UCSD-AML1 (cell line): ENCODE results near the gene VRK2.
"Not testable (repeated sequence)": the region's sequence is repeated elsewhere in the genome, so short reads cannot be mapped to it uniquely, and the experiment has no call there.

Experiments used
- DNase-seq: peaks from one replicate; lab custom pipeline; 2025; ENCODE audit not compliant: unreplicated experiment; lab: John Stamatoyannopoulos, UW

Gene VRK2

DNA sequence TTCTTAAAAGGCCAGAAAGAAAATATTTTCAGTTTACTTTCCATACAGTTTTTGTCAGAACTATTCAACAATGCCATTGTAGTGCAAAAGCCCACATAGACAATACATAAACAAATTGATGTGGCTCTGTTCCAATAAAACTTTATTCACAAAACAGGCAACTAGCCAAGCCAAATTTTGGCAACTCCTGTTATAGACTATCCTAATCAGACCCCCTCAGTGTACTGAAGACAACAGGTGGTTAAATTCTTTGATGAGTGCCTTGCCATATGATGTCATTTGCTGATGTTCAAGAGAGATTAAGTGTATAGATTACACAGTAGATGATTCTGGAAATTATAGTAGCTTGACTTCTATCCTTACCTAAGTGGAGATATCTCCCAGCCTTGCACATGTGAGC lies 111.1 kb downstream of the VRK2 start:
- DNase-seq: no peak

GRCh38 chr2:58158481-58158880 lies 111.9 kb downstream of the VRK2 start:
- no peak for DNase-seq

- DNase-seq: no peak
Measured at GRCh38 chr2:58163913-58164312, 117.3 kb downstream of the VRK2 start.

DNA sequence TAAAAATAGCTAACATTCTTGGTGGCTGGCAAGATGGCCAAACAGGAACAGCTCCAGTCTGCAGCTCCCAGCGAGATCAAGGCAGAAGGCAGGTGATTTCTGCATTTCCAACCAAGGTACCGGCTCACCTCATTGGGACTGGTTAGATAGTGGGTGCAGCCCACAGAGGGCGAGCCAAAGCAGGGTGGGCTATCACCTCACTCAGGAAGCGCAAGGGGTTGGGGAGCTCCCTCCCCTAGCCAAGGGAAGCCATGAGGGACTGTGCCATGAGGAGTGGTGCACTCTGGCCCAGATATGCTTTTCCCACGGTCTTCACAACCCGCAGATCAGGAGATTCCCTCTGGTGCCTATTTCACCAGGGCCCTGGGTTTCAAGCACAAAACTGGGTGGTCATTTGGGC lies 121.5 kb downstream of the VRK2 start:
- not testable (repeated sequence) for DNase-seq

GRCh38 chr2:58169845-58170244 lies 123.2 kb downstream of the VRK2 start:
- not testable (repeated sequence) for DNase-seq

DNA sequence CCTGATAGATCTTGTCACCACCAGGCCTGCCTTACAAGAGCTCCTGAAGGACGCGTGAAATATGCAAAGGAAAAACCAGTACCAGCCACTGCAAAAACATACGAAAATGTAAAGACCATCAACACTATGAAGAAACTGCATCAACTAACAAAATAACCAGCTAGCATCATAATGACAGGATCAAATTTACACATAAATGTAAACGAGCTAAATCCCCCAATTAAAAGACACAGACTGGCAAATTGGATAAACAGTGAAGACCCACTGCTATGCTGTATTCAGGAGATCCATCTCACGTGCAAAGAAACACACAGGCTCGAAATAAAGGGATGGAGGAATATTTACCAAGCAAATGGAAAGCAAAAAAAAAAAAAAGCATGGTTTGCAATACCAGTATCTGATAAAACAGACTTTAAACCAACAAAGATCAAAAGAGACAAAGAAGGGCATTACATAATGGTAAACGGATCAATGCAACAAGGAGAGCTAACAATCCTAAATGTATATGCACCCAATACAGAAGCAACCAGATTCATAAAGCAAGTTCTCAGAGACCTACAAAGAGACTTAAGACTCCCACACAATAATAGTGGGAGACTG lies 123.8 kb downstream of the VRK2 start:
- not testable (repeated sequence) for DNase-seq

- DNase-seq: not testable (repeated sequence)
Measured at GRCh38 chr2:58171831-58172230, 125.2 kb downstream of the VRK2 start.

DNA sequence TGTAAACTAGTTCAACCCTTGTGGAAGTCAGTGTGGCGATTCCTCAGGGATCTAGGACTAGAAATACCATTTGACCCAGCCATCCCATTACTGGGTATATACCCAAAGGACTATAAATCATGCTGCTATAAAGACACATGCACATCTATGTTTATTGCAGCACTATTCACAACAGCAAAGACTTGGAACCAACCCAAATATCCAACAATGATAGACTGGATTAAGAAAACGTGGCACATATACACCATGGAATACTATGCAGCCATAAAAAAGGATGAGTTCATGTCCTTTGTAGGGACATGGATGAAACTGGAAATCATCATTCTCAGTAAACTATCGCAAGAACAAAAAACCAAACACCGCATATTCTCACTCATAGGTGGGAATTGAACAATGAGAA lies 130.6 kb downstream of the VRK2 start:
- not testable (repeated sequence) for DNase-seq

- not testable (repeated sequence) for DNase-seq
Measured at GRCh38 chr2:58180175-58180574, 133.6 kb downstream of the VRK2 start.

- DNase-seq: no peak
Measured at GRCh38 chr2:58180635-58181034, 134.0 kb downstream of the VRK2 start.

GRCh38 chr2:58182527-58182926 lies 135.9 kb downstream of the VRK2 start:
- DNase-seq: no peak

GRCh38 chr2:58186501-58186900 lies 139.9 kb downstream of the VRK2 start:
- DNase-seq: no peak

DNA sequence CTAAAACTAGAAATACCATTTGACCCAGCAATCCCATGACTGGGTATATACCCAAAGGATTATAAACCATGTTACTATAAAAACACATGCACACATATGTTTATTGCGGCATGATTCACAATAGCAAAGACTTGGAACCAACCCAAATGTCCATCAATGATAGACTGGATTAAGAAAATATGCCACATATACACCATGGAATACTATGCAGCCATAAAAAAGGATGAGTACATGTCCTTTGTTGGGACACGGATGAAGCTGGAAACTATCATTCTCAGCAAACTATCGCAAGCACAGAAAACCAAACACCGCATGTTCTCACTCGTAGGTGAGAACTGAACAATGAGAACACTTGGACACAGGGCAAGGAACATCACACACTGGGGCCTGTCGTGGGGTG lies 140.4 kb downstream of the VRK2 start:
- DNase-seq: not testable (repeated sequence)

- no peak for DNase-seq
Measured at GRCh38 chr2:58194458-58194857, 147.9 kb downstream of the VRK2 start.

- DNase-seq: no peak
Measured at GRCh38 chr2:58195662-58196061, 149.1 kb downstream of the VRK2 start.

DNA sequence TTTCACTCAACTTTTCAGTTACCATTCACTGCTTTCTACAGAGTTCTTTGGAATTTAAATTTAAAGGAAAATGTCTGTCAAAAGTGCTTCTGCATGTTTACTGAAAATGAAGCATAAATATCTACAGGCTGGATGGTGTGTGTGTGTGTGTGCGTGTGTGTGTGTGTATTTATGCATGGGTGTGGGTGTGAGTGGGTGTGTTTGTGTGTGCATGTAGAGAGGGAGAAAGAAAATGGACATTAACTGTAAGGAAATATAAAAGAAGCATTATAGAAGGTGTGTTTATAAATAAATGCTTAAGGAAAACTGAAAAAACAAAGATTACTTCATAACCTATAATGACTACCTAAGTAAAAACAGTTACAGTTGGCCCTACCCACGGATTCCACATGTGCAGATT lies 151.3 kb downstream of the VRK2 start:
- no peak for DNase-seq

DNA sequence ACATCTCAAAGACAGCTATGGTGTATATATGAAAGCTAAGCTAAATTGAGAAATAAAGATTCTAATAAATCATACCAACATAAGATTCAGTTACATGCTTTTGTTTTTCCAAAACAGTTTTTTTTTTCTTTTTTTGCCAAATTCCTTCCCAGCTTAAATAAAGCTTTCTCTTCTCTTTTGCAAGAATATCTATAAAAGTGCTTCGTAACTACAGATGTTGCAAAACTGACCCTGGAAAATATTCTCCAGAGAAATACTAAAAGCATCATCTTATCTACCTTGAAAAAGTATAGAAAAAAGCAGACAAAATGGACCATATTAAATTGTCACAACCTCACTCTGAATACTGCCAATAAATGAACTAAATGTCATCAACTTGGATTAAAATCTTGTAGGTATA lies 155.8 kb downstream of the VRK2 start:
- DNase-seq: no peak

DNA sequence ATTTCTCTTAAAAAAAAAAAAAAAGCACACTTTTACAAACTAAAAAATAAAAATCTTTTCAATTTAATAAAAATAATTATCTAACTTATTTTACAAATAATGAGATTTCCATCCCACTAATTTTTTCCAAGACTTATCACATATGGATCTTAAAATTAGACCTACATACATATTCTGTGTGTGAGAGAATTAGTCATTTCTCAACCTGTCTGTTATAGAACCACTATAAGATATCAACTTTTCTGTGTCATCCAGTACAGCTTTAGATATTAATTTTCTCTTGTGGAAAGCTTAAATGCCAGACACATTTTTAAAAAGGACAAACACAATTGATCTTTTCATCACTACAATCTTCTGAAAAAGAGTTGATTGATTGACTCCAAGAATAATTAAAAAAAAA lies 156.4 kb downstream of the VRK2 start:
- DNase-seq: no peak

DNA sequence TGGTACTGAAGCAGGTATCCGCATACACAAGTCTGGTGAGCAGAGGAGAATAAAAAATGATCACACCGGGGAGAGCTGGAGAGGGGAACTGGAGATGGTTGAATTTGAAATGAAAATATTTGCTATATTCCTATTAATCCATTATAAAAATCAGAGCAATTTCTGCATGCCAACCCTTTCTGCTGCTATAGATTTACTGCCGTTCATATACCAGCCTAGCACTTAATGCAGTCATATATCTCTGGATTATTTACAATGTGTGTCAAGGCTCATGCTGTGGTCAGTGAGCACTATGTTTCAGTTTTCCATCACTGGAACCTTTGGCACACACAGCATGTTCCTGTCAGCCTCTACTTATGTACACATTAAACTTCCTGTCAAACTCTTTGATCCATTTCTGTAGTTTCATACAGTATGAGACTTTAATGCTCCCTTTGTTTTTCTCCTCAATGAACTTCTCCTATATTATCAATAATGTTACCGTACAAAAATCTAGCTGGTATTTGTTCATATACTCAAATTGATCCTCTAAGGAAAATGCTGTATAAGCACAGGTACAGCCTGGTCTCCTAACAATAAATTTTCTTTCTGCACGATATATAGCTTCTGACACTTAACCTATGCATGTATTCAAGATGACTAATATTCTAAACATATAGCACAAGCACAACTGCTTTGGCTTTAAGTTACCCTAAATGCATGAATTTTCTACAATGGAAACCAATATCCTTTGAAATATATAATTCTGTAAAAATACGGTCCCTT lies 157.8 kb downstream of the VRK2 start:
- DNase-seq: no peak

DNA sequence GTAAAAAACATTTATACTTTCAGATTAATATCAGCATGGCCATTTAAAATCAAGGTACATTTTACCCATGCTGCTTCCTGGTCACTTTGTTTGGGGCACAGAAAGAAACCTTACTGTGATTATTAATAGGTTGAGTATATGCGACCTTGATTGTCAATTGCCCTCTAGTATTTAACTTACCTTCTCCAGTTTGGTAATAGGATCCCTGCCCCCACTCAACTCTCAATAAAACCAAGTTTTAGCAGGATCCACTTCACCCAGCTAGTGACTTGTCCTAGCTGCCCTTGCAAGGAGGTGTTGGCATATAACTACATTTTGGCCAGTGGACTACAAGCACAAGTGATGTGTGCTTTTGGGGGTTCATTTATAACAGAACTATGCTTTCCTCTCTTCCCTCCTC lies 160.2 kb downstream of the VRK2 start:
- DNase-seq: no peak

DNA sequence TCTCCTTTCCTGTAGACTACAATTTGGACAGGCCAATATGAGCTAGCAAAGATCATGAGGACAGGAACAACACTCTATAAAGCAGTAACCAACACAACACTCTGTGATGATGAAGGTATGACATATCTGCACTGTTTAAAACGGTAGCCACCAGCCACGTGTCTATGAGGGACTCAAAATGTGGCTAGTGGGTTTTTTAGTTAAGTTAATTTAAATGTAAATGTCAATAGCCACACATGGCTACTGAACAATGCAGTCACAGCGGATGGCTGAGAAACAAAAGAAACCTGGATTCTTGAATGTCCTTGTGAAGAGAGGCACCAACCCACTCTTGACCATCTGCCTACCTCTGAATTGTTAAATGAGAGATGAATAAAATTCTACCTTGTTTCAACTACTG lies 160.6 kb downstream of the VRK2 start:
- no peak for DNase-seq
